GM19438 (cell line): ENCODE data around the gene SETD2.
"Not testable (repeated sequence)": the region's sequence is repeated elsewhere in the genome, so short reads cannot be mapped to it uniquely, and the experiment has no call there.

ENCODE experiments used
- ATAC-seq: cut with Tn5 transposase; IDR thresholded peaks from one replicate; pipeline ENCODE4 v1.9.1; 2021; ENCODE audit warnings: low read depth; ENCODE audit not compliant: unreplicated experiment

SETD2 gene

DNA sequence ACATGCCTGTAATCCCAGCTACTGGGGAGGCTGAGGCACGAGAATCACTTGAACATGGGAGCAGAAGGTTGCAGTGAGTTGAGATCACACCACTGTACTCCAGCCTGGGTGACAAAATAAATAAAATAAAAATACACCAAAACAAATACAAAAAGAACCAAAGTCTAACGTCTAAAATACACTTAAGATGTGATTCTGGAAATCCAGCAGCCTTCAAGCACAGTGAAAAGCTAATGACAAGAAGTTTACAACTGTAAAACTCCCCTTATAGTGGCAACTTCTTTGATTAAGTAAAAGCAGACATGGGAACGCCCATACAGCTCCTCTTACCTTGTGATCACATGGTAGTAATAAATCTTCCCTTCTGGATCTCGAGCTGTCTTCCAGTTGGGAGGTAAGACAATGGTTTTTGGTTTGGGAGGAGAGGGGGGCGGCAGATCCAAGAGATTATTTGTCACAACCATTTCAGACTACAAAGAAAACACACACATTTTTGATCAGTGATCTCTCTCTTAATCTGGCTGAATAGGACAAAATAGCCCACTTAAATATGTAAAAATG is 121.6 kb downstream of the SETD2 start:
- no peak for ATAC-seq

DNA sequence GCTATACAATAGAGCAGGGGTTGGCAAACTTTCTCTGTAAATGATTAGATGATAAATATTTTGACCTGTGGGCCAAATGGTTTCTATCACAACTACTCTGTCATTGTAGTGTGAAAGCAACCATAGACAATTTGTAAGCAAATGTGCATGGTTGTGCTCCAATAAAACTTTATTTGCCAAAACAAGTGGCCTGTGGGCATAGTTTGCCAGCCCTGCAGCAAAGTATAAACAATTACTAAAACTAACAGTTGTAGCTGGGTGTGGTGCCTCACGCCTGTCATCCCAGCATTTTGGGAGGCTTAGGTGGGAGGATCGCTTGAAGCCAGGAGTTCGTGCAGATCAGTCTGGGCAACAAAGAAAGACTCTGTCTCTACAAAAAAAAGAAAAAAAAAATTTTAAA is 122.8 kb downstream of the SETD2 start:
- ATAC-seq, result no peak

DNA sequence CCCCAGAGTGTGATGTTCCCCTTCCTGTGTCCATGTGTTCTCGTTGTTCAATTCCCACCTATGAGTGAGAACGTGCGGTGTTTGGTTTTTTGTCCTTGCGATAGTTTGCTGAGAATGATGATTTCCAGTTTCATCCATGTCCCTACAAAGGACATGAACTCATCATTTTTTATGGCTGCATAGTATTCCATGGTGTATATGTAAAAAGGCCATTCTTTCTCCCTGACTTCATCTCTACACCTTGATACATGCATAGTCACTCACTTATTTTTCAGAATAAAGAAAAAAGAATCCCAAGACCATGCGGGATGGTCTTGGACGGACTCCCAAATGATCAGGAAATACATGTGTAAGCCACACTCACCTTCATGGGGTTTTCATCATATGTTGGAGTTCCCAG is 126.6 kb downstream of the SETD2 start:
- ATAC-seq, result not testable (repeated sequence)

DNA sequence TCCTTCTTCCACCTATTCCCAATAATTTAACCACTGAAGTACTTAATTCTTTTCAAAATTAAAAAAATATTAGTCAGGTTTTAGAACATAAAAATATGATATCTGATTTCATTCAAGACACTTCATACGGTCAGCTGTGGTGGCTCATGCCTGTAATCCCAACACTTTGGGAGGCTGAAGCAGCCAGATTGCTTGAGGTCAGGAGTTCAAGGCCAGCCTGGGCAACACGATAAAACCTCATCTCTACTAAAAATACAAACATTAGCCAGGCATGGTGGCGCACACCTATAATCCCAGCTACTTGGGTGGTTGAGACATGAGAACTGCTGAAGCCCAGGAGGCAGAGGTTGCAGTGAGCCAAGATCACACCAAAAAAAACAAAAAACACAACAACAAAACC is 127.8 kb downstream of the SETD2 start:
- ATAC-seq, result no peak

DNA sequence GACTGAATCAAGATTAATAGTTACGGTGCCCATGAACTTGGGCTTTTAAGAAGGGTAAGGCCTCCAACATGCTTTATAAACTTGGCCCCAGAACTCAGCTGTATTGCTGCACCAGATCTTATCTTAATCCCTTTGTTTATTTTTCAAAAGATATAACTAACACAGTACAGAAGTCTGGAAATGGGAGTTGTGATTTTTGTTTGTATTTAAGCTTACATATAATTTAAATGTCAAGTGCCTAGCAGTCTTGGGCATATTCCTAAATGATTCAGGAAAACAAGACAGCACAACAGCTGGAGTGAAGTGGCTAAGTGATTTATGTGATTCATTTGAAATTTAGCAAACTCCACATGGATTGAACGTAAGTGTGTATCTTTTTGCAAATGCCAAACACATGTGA is 128.3 kb downstream of the SETD2 start:
- ATAC-seq, result no peak

DNA sequence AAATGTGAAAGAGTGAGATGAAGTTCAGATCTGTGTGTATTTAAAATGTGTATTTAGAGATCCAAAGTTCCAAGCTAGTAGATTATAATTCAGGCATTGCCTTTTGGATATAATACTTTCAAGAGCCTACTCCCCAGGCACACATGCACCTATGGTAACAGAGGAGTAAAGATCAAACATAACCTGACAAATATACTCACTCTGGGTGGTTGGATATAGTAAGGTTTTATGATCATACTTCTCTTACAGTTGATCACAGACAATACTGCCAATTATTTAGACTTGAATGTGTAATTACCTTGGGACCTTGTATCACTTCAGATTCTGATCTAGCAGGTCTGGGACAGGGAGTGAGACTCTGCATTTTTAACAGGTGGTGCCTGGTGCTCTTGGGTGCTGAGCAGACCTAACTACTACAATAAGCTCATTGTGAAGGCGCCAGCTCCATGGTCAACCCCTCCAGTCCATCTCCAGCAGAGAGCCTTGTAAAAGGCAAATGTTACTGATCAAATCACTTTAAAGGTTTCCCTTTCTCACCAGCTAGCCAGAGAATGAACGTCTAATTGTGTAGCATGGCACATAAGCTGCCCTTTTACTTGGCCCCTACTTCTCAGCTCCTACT is 128.9 kb downstream of the SETD2 start:
- ATAC-seq, result no peak

DNA sequence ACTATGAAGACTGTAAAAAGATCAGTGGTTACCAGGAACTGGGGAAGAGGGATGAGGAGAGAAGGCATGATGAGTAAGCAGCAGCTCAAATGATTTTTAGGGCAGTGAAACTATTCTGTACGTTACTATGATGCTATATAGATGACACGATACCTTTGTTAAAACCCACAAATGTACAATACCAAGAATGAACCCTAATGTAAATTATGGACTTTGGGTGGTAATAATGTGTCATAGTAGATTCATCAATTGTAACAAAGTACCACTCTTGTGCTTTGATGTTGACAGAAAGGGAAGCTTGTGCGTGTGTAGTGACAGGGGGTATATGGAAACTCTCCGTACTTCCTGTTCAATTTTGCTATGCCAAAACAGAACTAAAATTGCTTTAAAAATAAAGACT is 132.9 kb downstream of the SETD2 start:
- ATAC-seq, result not testable (repeated sequence)

DNA sequence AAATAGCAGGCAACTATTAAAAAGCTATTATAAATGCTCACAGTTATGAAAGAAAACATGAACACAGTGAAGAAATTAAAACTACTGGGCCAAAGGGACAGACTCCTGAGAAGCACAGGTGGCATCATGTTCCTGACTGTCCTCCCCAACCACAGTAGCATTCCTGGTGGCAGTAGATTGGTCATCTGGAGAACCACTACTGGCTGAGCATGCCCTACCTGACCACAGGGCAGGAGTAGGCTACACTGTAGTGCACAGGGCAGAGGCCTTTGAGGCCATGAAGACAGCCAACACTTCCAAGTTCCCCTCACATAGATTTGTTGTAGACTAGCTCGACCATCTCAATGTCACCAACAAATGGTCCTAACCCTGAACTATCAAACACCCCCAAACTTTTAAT is 135.2 kb downstream of the SETD2 start:
- ATAC-seq, result no peak

DNA sequence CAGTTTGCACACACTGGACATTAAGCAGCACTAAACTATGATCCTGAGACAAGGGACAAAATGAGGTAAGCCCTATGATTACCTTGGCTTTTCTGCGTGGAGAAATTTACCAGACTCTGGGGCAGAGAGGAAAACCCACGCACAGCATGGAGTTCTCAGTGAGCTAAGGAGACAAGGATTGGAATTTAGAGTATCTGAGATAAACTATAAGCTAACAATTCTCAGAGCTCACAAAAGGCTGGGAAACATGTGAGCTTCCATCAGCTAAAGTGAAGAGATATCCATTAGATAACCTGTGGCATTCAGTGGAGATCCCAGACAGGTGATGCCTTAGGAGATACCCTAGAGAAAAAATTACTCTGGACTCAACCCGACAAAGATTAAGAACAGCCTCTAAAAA is 135.8 kb downstream of the SETD2 start:
- ATAC-seq, result no peak

DNA sequence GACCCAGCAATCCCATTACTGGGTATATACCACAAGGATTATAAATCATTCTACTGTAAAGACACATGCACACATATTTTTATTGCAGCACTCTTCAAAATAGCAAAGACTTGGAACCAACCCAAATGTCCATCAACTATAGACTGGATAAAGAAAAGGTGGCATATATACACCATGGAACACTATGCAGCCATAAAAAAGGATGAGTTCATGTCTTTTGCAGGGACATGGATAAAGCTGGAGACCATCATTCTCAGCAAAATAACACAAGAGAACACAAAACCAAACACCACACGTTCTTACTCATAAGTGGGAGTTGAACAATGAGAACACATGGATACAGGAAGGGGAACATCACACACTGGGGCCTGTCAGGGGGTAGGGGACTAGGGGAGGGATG is 137.5 kb downstream of the SETD2 start:
- not testable (repeated sequence) for ATAC-seq

DNA sequence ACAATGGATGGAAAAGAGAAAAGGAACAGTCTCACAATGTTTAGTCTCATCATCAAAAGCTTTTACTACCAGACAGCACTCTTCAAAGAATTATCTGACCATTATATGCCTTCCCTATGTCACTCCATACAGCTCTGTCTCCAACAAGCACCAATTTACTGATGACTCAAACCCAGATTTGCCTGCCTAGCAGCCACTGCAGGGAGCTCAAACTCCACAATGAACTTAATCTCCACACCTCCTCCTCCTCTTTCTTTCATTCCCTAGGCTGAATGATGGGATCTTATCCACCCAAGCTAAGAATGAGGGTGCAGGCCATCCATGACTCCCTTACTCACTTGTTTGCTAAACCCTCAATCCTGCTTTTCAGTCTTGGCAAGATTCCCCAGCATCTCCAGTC is 139.0 kb downstream of the SETD2 start:
- ATAC-seq, result no peak

DNA sequence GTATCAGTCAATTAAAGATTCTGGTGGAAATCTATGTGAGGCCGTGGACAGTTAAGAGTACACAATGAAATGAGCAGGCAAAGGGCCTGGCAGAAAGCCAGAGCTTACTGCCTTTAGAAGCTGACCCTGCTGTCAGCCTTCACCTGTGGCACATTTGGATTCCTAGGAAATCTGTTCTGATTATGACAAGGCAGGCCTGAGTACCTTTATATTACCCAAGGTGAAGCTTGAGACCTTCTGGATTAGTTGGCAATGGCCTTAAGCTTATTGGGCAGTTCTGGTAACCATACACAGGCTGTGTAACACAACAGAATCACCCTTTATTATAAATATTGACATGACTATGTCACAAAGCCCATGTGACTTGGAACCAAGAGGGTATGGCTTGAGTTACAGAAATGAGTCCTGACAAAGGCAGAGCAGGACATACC is 141.3 kb downstream of the SETD2 start:
- no peak for ATAC-seq

DNA sequence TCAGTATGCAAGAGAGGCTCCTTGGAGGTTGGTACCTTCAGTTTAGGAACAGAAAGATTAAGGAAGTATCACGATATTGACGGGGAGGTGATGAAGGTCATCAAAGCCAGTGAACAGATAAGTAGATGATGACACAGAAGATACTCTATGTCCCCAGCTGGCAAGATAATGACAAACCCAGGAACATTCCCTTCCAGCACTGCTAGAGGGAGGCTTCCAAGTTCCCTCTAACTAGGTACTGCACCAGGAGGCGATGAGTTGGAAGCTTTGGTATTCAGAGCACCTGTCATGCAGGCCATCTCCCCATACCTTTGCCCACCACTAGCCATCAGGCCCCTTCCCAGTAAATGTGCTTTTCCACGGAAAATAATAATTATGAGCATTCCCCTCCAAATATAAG is 143.6 kb downstream of the SETD2 start:
- ATAC-seq, result no peak

DNA sequence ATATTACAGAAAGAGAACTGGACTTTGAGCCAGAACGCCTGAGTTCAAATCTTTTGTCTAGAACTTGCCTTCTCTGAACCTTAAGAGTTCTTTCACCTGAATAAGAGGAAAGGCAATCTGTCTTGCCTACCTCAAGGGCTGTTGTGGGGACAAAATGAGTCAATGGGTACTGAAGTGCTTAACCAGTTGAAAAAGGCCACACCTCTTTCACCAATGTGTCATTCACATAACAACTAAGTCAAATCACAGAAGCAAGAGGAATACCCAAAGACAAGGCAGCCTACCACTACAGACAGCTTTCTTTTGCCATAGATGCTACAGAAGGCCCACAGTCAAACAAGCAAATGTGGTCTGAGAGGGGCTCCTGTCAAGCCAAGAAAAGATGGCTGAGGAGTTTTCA is 144.7 kb downstream of the SETD2 start:
- ATAC-seq, result no peak

DNA sequence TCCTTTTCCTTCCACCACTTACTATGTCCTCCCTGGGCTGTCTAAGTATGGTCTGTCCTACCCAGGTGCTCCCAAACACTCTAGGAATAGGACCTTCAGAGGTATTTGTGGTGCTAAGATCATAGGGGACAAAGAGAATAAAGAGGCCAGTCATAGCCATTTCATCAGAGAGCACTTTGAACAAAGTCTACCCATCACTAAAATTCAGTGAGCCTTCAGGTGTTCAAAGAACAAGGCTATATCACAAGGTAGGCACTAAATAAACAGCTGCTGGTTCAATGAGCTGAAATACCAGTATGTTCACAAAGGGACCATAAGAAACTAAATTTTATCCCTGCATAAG is 145.7 kb downstream of the SETD2 start:
- ATAC-seq, result no peak

DNA sequence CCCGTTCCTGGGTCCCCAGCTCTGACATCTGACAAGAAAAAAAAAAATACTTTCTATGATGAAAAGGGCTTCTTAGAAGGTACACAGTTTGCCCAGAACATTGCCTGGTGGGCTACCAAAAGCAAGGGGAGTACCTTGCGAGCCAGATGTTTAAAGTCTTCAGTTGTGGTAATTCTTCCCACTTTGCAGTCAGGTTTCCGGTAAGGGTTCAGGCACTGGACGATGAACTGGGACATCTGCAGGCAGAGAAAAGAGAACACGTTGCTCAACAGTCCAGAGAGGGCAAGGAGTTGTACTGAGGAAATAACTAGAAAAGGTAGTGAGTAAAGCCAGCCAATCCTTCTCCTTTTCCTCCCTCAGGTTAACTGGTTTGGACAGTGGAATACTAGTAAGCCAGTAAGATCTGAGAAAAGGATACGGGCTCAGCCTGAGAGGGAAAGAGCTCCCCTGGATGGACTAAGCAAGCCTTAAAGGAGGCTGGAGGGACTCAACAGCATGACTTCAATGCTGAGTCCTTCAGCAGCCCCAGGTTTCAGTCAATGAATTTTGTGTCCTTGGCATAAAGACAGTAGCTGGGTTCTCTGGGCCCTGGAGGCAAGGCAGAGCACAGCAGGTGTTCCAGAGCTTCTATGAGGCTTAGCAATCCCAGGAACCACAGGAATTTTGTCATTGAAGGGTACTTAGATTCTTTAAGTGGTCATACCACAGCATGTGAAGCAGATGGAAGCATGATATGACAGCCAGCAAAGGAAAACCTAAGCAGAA is 146.2 kb downstream of the SETD2 start:
- ATAC-seq, result no peak

DNA sequence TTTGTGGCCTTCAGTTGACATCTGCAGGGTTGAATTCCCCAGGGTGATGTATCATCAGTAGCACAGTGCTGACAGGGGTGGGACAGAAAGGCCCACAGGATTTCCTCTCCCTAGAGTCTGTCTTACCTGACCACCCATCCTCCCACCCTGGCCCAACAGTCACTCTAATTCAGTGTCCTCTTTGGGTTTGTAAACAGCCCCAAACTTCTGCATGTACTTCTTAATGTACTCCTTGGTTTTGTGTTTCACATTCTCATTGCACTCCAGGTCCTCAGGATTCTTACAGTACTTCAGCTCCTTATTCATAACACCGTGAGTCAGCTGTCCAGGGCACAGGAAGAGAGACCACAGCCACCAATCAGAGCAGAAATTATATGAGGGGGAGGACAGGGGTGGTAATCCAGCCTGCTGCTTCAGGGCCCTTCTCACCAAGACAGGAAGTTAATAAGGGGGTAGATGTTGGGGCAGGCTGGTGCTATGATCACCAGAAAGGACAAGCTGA is 146.9 kb downstream of the SETD2 start:
- ATAC-seq, result no peak

DNA sequence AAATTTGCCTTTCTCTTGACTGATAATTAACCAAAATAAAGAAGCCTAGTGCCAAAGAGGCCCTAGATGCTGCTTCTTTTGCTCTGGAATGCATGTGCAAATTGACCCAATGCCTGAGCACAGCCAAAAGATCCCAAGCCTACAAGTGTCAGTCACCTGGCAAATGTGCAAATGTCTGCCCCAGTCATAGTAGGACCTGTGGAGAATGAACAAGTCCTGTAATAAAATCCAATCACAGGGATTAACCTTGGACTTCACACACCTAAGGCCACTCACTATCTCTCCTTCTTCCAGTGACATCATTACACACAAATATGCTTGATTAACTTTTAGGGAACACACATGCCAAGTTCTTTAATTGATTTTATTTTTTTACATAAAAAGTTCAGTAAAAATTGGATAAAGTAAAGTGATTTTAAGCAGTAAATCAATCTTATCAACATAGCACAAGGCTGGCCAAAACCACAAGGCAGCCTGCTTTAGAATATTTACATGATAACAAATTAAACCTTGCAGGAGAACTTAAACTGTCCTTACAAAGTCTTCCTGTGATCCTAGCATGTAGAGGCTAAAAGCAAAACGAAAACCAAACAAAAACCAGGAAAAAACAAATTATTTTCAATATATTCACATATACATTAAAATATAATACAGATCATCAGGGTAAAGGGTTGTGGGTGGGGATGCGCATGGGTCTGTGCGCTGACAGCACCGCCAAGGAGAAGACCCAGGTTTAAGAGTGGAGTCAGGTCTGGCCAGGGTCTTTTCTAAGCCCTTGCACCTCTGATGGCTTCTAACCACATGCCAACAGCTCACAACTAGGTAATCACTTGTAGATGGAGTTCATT is 147.6 kb downstream of the SETD2 start:
- no peak for ATAC-seq

DNA sequence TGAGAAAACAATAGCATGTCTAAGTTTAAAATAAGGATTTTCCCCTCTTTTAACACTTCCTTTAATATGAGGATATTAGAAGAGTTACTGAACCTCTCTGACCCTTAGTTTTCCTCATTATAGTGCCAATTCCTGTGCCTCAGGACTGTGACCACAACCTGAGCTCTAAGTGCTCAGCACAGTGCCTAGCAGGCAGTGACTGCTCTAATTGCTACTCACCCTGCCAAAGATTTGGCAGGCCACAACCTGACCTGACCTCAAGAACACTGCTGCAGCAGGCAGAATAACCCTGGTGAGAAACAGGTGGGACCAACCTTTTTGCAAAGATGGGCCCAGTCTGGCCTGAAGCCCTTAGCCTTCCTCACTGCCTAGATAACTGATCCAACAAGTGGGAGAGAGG is 148.8 kb downstream of the SETD2 start:
- ATAC-seq, result no peak

DNA sequence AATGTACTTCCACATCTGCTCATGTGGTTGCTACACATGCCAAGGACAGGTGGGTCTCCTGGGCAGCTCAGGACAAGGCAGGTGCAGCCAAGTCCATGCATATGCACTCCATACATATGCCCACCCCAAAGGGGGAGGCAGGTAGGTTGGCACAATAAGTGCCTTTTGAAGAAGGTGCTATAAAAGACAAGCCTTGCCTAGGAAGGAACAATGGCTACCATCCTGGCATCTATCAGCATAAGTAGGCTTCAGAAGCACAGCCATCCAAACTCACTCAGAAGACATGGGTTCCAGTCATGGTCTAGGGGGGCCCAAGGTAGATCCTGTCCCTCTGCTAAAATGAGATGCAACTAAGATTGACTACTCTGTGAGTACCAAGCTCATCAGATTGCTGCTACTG is 149.9 kb downstream of the SETD2 start:
- ATAC-seq, result no peak

DNA sequence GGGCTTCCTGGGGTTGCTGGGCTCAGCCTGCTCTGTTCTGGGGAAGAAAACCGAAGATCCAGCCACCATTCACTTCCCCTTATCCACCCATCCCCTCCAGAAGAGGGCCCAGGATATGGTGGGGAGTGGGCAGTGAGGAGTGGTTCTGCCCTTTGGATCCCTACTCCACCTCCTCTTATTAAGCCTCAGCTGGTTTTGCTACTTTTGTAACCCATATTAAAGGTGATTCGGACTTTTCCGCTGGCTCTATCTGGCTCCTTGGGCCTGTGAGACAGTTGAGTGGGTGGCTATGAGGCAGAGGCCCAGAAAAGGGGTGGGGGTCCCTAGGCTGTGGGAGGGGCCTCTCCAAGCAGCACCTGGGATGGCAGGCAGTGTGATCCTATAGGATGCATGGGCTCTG is 150.7 kb downstream of the SETD2 start:
- no peak for ATAC-seq
